ENCODE measurements around the gene HSD3B1. TPM values are rescaled to one million over a fixed set of nuclear protein-coding genes. Genes with fewer than 3 reads are reported as not detected.

The HSD3B1 gene
- total and polyA plus RNA-seq, 5 donors, result not detected

DNA sequence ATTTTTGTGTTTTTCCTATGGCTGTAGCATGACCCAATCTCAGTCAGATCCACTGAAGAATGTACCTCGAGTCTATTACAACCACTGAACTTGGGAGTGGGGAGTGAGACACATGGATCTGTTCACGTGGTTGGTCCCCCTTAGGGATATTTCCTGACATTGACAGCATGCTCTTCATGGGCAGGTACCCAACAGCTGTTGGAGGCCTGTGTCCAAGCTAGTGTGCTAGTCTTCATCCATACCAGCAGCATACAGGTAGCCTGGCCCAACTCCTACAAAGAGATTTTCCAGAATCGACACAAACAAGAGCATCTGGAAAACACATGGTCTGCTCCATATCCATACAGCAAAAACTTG is 34.2 kb upstream of the HSD3B1 start:
- intact Hi-C loops (cut with DNase I), result no loop called here
- no peak for ATAC-seq
- 55% methylated on average over 3 of the region's 3 CpGs for WGBS

DNA sequence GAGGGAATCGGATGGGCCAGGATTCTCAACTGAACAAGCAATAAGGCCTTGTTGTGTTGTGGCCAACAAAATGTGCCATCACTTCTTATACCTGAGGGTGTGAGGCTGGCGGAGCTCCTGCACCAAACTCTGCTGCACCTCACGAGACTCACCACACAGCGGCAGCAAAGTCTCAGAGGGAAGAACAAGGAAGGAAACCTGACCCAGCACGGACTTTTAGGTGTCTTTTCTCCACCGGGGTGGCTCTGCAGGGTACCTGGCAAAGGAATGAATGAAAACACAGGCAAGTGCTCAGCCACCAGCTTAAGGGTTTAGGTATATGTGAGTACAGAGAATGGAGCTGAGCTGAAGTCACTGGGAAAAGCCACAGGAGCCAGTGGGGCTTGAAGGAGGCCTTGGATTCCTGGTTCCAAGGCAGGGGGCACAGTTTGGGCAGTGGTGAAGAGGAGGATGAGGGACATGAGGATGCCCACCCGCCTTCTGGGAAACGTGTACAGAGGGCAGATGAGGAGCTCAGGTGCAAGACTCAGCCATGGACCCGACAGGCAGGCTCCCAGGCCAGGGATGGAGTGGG is 31.1 kb upstream of the HSD3B1 start:
- ATAC-seq, result peak; percentile 44 to 51
- Histone ChIP-seq H3K4me1 (ENCODE audit: control insufficient read depth, insufficient read depth, low read length) (no peaks in the 10 kb centered on the region), H3K27ac (ENCODE audit: low read length) (no peak overlapping the region), H3K9me3 (ENCODE audit: control insufficient read depth, low read length) (no peaks in the 10 kb centered on the region), H3K27me3 (ENCODE audit: control insufficient read depth, insufficient read depth) (no peaks in the 10 kb centered on the region), H3K4me3 (ENCODE audit: low read length) (no peak overlapping the region)
- peak in 1 of 3 donors; percentile 61 for DNase-seq
- intact Hi-C loops (cut with DNase I), result no loop called here
- 27% methylated on average over 9 of the region's 9 CpGs for WGBS

More for the DNA sequence above, 34.2 kb upstream of the HSD3B1 start:
- H3K9me3 ChIP-seq (ENCODE audit: control insufficient read depth, low read length), result no peaks in the 10 kb centered on the region
- no peak for DNase-seq
- no peak overlapping the region for H3K4me3 ChIP-seq (ENCODE audit: low read length)
- no peaks in the 10 kb centered on the region for H3K27me3 ChIP-seq (ENCODE audit: control insufficient read depth, insufficient read depth)
- H3K27ac ChIP-seq (ENCODE audit: low read length), result no peak overlapping the region
- no peaks in the 10 kb centered on the region for H3K4me1 ChIP-seq (ENCODE audit: control insufficient read depth, insufficient read depth, low read length)

DNA sequence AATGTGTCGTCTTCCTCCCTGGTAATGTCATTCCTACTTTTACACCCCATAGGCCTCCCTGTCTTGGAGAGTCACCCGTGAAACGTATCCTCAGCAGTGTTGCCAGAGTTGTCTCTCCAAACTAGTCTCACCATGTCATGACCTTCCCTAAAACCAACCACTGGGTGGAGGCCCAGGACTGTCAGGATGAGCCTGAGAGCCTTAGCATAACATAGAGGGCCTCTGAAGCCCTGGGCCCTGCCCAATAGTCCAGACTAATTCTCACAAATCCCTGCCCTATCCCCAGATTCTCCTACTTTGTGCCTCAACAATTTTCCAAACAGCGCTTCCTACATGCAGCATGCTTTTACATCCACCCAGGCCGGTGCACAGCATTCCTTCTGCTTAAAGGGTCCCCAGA is 29.3 kb upstream of the HSD3B1 start:
- Histone ChIP-seq H3K27ac (ENCODE audit: low read length) (no peak overlapping the region), H3K9me3 (ENCODE audit: control insufficient read depth, low read length) (no peaks in the 10 kb centered on the region), H3K4me3 (ENCODE audit: low read length) (no peak overlapping the region), H3K4me1 (ENCODE audit: control insufficient read depth, insufficient read depth, low read length) (no peaks in the 10 kb centered on the region), H3K27me3 (ENCODE audit: control insufficient read depth, insufficient read depth) (no peaks in the 10 kb centered on the region)
- no peak for ATAC-seq
- 92% methylated on average over 5 of the region's 5 CpGs for WGBS
- no peak for DNase-seq
- intact Hi-C loops (cut with DNase I), result no loop called here

DNA sequence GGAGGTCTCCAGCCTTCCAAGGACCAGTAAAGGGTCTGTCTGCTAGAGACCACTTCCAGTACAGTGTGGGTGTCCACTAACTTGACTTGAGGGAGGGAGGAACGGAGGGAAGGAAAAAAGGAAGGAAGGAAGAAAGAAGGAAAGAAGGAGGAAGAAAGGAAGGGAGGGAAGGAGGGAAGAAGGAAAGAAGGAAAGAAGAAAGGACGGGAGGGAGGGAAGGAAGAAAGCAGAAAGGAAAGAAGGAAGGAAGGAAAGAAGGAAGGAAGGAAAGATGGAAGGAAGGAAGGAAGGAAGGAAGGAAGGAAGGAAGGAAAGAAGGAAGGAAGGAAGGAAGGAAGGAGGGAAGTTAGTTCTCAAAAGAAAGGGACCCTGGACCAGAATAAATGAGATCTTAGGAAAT is 26.8 kb upstream of the HSD3B1 start:
- DNase-seq (no peak), ATAC-seq (no peak)
- no peaks in the 10 kb centered on the region for H3K9me3 ChIP-seq (ENCODE audit: control insufficient read depth, low read length)
- no peaks in the 10 kb centered on the region for H3K4me1 ChIP-seq (ENCODE audit: control insufficient read depth, insufficient read depth, low read length)
- WGBS, result 86% methylated on average over 2 of the region's 2 CpGs
- no peak overlapping the region for H3K27ac ChIP-seq (ENCODE audit: low read length)
- H3K4me3 ChIP-seq (ENCODE audit: low read length), result no peak overlapping the region
- no peaks in the 10 kb centered on the region for H3K27me3 ChIP-seq (ENCODE audit: control insufficient read depth, insufficient read depth)
- intact Hi-C loops (cut with DNase I), result no loop called here

DNA sequence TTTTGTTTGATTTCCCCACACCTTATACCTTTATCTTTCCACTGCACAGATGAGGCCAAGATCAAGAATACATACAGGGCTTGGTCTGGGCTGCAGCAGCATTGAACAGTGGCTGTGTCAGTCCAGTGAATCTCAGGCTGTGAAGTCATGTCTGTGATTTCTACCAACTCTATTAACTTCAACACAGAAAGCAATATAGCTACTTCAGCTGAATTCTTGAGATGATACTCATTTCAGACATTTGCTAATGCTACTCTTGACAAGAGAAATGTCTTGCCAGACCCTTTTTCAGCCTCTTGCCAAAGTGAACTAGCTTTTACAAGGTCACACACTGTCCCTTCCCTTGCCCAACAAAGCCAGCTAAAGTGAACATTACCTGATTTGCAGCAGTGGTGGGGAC is 25.1 kb upstream of the HSD3B1 start:
- DNase-seq (no peak), ATAC-seq (no peak)
- intact Hi-C loops (cut with DNase I), result no loop called here
- Histone ChIP-seq H3K4me3 (ENCODE audit: low read length) (no peak overlapping the region), H3K9me3 (ENCODE audit: control insufficient read depth, low read length) (no peaks in the 10 kb centered on the region), H3K27ac (ENCODE audit: low read length) (no peak overlapping the region), H3K4me1 (ENCODE audit: control insufficient read depth, insufficient read depth, low read length) (no peaks in the 10 kb centered on the region), H3K27me3 (ENCODE audit: control insufficient read depth, insufficient read depth) (no peaks in the 10 kb centered on the region)

DNA sequence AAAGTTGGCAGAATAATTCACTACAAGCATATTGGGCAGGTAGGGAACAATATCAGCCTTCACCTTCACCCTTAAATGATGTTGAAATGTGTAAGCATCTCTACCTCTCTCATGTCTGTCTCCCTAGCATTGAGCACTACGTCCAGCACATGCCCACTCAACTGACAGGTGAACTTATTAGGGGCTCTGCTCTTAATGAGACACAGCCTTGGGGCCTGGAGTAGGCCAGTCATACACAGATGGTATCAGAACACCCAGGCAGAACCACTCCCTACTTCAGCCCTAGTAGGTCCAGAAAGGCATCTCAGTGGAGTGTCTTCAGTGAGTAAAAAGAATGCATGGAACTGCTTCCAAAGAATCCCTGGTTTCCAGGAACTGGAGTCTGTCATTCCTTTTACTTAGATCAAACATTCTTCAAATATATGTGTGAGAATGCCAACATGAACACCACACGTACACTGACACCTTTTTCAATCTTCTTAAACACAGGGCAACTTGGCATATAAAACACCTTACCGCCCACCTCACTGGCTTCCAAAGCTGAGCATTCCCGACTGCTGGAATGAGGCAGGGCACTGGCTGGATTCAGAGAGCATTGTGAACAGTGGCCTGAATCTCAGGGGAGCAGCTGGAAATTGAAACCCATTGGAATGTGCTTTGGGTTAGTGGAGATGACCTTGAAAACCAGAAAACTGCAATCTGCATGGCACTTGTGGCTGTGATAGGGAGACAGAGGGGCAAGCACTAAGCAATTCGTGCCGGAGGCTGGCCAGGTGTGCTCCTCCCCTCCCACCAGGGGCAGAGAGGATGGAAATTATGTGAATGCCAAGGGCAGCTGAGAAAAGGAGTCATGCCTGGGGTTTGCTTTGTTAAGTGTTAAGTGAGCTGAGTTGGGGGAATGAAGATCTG is 24.2 kb upstream of the HSD3B1 start:
- H3K27me3 ChIP-seq (ENCODE audit: control insufficient read depth, insufficient read depth), result no peaks in the 10 kb centered on the region
- ATAC-seq (no peak), DNase-seq (no peak)
- H3K27ac ChIP-seq (ENCODE audit: low read length), result no peak overlapping the region
- 69% methylated on average over 6 of the region's 6 CpGs for WGBS
- H3K4me1 ChIP-seq (ENCODE audit: control insufficient read depth, insufficient read depth, low read length), result no peaks in the 10 kb centered on the region
- no peaks in the 10 kb centered on the region for H3K9me3 ChIP-seq (ENCODE audit: control insufficient read depth, low read length)
- intact Hi-C loops (cut with DNase I), result no loop called here
- H3K4me3 ChIP-seq (ENCODE audit: low read length), result no peak overlapping the region

DNA sequence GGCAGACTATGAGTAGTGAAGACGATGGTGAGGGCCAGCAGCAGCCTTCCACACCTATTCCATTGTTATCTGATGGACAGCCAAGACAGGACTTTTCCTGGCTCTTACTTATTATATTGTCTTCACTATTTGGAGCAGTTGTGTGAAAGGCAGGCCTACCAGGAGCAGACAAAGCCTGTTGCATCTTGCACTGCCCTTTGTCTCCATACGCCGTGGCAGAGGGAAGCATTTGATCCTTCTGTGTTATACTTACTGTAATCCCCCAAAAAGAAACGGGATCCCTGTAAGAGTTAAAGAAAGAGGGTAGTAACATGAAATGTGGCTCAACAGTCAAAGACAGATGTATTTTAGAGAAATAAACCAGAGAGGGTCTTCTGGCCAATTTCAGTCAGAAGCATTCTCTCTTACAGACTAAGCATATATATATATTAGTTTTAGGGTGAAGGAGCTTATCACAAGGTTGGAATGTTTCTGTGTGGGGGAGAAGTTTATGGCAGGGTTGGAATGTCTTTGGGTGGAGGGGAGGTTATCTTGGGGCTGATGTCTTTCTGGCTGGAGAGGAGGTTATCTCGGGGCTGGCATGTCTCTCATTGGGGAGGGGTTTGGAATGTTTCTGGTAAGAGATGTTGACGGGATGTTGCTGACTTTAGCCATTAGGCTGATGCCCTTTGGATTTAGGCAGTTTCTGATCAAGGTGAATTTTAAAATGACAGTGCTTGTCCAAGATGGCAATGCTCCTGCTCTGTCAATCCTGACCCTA is 23.4 kb upstream of the HSD3B1 start:
- Histone ChIP-seq H3K27ac (ENCODE audit: low read length) (no peak overlapping the region), H3K9me3 (ENCODE audit: control insufficient read depth, low read length) (no peaks in the 10 kb centered on the region), H3K27me3 (ENCODE audit: control insufficient read depth, insufficient read depth) (no peaks in the 10 kb centered on the region), H3K4me1 (ENCODE audit: control insufficient read depth, insufficient read depth, low read length) (no peaks in the 10 kb centered on the region), H3K4me3 (ENCODE audit: low read length) (no peak overlapping the region)
- DNase-seq, result no peak
- intact Hi-C loops (cut with DNase I), result no loop called here
- ATAC-seq, result no peak
- WGBS, result 62% methylated on average over 6 of the region's 6 CpGs

DNA sequence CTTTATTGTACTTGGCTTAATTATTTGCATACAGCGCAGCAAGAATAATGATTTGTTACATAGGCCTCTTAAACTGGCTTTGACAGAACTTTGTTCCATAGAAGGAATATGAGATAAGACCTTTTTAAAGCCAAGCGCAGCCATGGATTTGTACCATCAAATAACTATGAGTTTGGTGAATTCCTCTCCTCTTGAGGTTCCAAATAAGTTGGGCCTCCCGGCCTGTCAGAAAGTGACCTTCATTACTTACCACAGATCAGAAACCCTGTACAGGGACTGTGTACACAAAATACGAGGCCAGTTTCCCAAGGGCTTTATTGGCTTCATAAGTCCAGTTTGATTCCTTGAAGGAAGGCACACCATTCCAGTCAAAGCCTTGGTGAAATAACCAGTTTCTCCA is 21.8 kb upstream of the HSD3B1 start:
- Histone ChIP-seq H3K27me3 (ENCODE audit: control insufficient read depth, insufficient read depth) (no peaks in the 10 kb centered on the region), H3K9me3 (ENCODE audit: control insufficient read depth, low read length) (no peaks in the 10 kb centered on the region), H3K4me3 (ENCODE audit: low read length) (no peak overlapping the region), H3K4me1 (ENCODE audit: control insufficient read depth, insufficient read depth, low read length) (no peaks in the 10 kb centered on the region), H3K27ac (ENCODE audit: low read length) (no peak overlapping the region)
- ATAC-seq (no peak), DNase-seq (no peak)
- intact Hi-C loops (cut with DNase I), result no loop called here
- WGBS, result 80% methylated on average over 4 of the region's 4 CpGs

DNA sequence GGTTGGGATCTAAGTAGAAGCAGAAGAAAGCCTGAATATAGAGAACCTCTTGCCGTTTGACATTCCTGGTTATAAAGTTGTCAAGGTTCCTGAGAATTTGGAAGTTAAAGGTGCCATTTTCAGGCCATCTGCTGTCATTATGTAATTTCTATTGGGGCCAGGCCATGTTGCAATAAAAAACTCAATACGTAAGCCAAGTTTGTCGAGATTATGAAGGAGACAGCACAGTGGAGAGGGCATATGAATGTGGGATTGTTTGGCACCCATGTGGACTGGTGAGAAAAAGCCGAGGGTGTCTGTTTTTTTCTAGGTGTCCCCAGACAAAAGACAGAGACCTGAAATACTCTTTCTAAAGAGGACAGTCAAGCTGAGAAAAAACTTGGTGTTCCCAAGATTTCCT is 18.8 kb upstream of the HSD3B1 start:
- H3K4me1 ChIP-seq (ENCODE audit: control insufficient read depth, insufficient read depth, low read length), result no peaks in the 10 kb centered on the region
- H3K27ac ChIP-seq (ENCODE audit: low read length), result no peak overlapping the region
- no peaks in the 10 kb centered on the region for H3K9me3 ChIP-seq (ENCODE audit: control insufficient read depth, low read length)
- ATAC-seq (no peak), DNase-seq (no peak)
- H3K27me3 ChIP-seq (ENCODE audit: control insufficient read depth, insufficient read depth), result no peaks in the 10 kb centered on the region
- no peak overlapping the region for H3K4me3 ChIP-seq (ENCODE audit: low read length)
- 45% methylated on average over 4 of the region's 4 CpGs for WGBS
- intact Hi-C loops (cut with DNase I), result no loop called here

DNA sequence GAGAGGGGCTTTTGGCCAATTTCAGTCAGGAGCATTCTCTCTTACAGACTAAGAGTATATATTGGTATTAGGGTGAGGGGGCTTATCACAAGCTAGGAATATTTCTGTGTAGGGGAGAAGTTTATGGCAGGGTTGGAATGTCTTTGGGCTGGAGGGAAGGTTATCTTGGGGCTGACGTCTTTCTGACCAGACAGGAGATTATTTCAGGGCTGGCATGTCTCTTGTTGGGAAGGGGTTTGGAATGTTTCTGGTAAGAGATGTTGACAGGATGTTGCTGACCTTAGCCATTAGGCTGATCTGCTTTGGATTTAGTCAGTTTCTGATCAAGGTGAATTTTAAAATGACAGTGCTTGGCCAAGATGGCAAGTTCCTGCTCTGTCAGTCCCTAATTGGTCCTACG is 17.8 kb upstream of the HSD3B1 start:
- Histone ChIP-seq H3K9me3 (ENCODE audit: control insufficient read depth, low read length) (no peaks in the 10 kb centered on the region), H3K4me1 (ENCODE audit: control insufficient read depth, insufficient read depth, low read length) (no peaks in the 10 kb centered on the region), H3K4me3 (ENCODE audit: low read length) (no peak overlapping the region), H3K27ac (ENCODE audit: low read length) (no peak overlapping the region), H3K27me3 (ENCODE audit: control insufficient read depth, insufficient read depth) (no peaks in the 10 kb centered on the region)
- intact Hi-C loops (cut with DNase I), result no loop called here
- DNase-seq (no peak), ATAC-seq (no peak)
- 62% methylated on average over 2 of the region's 2 CpGs for WGBS

DNA sequence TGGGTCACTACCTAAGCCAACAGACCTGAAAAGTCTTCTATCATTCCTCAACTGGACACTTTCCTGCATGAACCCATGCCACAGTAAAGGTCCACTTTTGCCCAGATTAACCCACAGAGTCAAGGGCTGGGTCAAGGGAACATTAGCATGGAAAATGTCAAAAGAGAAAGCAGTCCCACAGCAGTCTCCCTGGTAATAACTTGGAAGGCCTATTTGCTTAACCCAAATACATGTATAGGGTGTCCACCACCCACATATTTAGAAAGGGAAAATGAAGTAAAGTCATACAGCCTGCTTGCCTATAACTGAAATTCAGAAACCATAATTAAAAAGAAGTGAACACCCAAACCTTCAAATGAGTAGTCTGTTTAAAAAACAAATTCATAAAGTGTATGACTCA is 16.1 kb upstream of the HSD3B1 start:
- Histone ChIP-seq H3K27ac (ENCODE audit: low read length) (no peak overlapping the region), H3K9me3 (ENCODE audit: control insufficient read depth, low read length) (no peaks in the 10 kb centered on the region), H3K4me1 (ENCODE audit: control insufficient read depth, insufficient read depth, low read length) (no peaks in the 10 kb centered on the region), H3K4me3 (ENCODE audit: low read length) (no peak overlapping the region), H3K27me3 (ENCODE audit: control insufficient read depth, insufficient read depth) (no peaks in the 10 kb centered on the region)
- ATAC-seq (no peak), DNase-seq (no peak)
- intact Hi-C loops (cut with DNase I), result no loop called here

Data from right cardiac atrium (tissue), 5 donors.